ENCODE results near the gene SERGEF. TPM values are rescaled to one million over a fixed set of nuclear protein-coding genes. Genes with fewer than 3 reads are reported as not detected.

SERGEF gene
- total RNA-seq, 1 experiment from 2014 or later, result 31.4 TPM

DNA sequence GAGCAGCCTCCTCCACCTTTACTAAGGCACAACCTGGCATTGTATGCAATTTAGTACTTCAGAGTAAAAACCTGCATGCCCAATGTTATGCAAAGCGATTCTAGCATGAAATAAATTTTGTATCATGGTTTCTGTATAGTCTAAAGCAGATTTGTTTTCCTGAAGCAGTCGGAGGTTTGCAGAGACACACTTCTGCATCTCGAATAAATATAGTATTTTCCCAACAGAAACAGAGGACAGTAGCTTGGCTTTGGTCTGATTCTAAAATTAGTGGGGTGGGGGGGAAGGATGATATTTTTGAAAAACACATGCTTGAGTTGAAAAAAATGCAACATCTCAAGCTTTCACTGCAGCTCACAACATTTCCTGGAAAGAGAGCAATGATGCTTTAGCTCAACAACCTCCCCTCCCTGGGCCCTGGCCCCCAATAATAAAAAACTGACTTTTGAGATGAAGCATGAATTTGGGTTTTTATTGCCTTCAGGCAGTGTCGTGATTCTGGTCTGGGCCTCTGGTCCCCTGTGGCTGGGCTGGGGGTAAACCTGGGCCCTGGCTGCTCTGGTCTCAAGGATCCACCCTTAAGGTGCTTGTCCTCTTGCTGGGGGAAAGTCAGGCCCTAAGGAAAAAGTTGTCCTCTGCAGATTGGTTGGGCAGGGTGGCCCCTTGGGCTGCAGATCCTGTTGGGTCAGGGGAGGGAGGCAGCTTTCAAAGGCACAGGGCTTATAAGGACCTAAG, 230.1 kb downstream of the SERGEF start:
- Mint-ChIP-seq H3K4me1 (no peaks in the 10 kb centered on the region), H3K36me3 (ENCODE audit: insufficient read depth in 1 of 3, low read depth in 3 of 3) (peaks cover 0 to 3% (median 0%) of the 10 kb centered on the region in 3 experiments; a peak in 2 of 7 replicates), H3K9me3 (no peaks in the 10 kb centered on the region), H3K4me3 (no peak overlapping the region), H3K27ac (no peak overlapping the region), H3K27me3 (ENCODE audit: low read depth) (peaks cover 2% of the 10 kb centered on the region)
- H3K27ac ChIP-seq (ENCODE audit: insufficient read length, low read depth, low read length), result no peak overlapping the region
- no peaks in the 10 kb centered on the region for H3K9me3 ChIP-seq (ENCODE audit: control insufficient read depth, low read depth, low read length)
- DNase-seq, result no peak
- no peak overlapping the region for H3K18ac ChIP-seq (ENCODE audit: insufficient read length, low read depth, low read length)
- H2BK15ac ChIP-seq (ENCODE audit: low read depth, low read length), result no peak overlapping the region
- no peak overlapping the region for H3K4me2 ChIP-seq (ENCODE audit: insufficient read depth, insufficient read length, low read length)
- no peaks in the 10 kb centered on the region for H3K27me3 ChIP-seq (ENCODE audit: insufficient read depth, low read length)
- H3K23ac ChIP-seq (ENCODE audit: insufficient read length, low read depth, low read length), result no peak overlapping the region
- H4K91ac ChIP-seq (ENCODE audit: insufficient read length, low read depth, low read length), result no peak overlapping the region
- no peaks in the 10 kb centered on the region for H3K4me1 ChIP-seq (ENCODE audit: insufficient read depth, low read length)
- no CpG with 5 or more reads among the region's 4 CpGs for WGBS (ENCODE audit: extremely low coverage, insufficient read length, low lambda C conversion rate)
- H3K23me2 ChIP-seq (ENCODE audit: insufficient read length, low read depth, low read length, poor library complexity, severe bottlenecking), result no peaks in the 10 kb centered on the region
- H2BK20ac ChIP-seq (ENCODE audit: low read depth, low read length, poor library complexity, severe bottlenecking), result no peak overlapping the region
- H3K79me1 ChIP-seq (ENCODE audit: insufficient read depth, low read depth, low read length, poor library complexity, severe bottlenecking), result no peaks in the 10 kb centered on the region
- H3T11ph ChIP-seq (ENCODE audit: low read length), result no peak overlapping the region
- no peak overlapping the region for H4K5ac ChIP-seq (ENCODE audit: insufficient read length, low read depth, low read length)
- H2BK12ac ChIP-seq (ENCODE audit: insufficient read length, low read depth, low read length), result no peak overlapping the region
- H4K8ac ChIP-seq (replicated peaks; ENCODE audit: insufficient read length, low read depth, low read length), result no peak overlapping the region
- H4K20me1 ChIP-seq (ENCODE audit: control insufficient read depth, insufficient read depth, insufficient read length), result no peaks in the 10 kb centered on the region
- no peak overlapping the region for H2BK5ac ChIP-seq (ENCODE audit: insufficient read length, low read length)
- H2BK120ac ChIP-seq (ENCODE audit: low read depth, low read length, poor library complexity, severe bottlenecking), result no peak overlapping the region
- H3K56ac ChIP-seq (ENCODE audit: insufficient read length, low read depth, low read length), result no peak overlapping the region
- TF ChIP-seq, protein P1, sequence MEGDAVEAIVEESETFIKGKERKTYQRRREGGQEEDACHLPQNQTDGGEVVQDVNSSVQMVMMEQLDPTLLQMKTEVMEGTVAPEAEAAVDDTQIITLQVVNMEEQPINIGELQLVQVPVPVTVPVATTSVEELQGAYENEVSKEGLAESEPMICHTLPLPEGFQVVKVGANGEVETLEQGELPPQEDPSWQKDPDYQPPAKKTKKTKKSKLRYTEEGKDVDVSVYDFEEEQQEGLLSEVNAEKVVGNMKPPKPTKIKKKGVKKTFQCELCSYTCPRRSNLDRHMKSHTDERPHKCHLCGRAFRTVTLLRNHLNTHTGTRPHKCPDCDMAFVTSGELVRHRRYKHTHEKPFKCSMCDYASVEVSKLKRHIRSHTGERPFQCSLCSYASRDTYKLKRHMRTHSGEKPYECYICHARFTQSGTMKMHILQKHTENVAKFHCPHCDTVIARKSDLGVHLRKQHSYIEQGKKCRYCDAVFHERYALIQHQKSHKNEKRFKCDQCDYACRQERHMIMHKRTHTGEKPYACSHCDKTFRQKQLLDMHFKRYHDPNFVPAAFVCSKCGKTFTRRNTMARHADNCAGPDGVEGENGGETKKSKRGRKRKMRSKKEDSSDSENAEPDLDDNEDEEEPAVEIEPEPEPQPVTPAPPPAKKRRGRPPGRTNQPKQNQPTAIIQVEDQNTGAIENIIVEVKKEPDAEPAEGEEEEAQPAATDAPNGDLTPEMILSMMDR (conservative IDR thresholded peaks at IDR 0.05), result no peak
- H3K14ac ChIP-seq (ENCODE audit: insufficient read depth, low read length), result no peak overlapping the region
- no peaks in the 10 kb centered on the region for H3K79me2 ChIP-seq (ENCODE audit: insufficient read depth, low read length)
- no peak overlapping the region for H3K4ac ChIP-seq (ENCODE audit: low read depth, low read length)
- no peak overlapping the region for H2AFZ ChIP-seq (ENCODE audit: low read length)
- no peak overlapping the region for H2AK5ac ChIP-seq (ENCODE audit: insufficient read length, low read length)
- no peak overlapping the region for H3K9ac ChIP-seq (ENCODE audit: extremely low read depth, insufficient read length, low read length)
